Measurements from ENCODE around the gene SYNPO.
A peak's percentile ranks its signal among the peaks of the same experiment; 100 is the strongest.

The SYNPO gene

DNA sequence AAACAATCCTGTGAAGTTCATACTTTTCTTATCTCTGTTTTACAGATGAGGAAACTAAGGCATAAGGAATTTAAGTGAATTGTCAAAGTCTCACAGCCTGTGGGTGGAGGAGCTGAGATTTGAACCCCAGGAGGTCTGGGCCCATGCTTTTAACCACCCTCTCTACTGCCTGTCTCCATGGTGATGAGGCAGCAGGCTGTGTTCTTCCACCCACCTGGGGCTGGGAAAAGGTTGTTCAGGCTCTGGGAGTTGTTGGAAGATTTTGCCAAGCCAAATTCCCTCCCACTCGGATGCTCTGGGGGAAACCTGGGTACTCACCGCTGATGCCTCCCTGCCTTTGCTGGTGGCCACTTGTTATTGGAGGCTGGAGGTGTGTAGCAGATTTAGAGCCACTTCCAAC is 18.3 kb upstream of the SYNPO start:
- TF ChIP-seq, protein P1, sequence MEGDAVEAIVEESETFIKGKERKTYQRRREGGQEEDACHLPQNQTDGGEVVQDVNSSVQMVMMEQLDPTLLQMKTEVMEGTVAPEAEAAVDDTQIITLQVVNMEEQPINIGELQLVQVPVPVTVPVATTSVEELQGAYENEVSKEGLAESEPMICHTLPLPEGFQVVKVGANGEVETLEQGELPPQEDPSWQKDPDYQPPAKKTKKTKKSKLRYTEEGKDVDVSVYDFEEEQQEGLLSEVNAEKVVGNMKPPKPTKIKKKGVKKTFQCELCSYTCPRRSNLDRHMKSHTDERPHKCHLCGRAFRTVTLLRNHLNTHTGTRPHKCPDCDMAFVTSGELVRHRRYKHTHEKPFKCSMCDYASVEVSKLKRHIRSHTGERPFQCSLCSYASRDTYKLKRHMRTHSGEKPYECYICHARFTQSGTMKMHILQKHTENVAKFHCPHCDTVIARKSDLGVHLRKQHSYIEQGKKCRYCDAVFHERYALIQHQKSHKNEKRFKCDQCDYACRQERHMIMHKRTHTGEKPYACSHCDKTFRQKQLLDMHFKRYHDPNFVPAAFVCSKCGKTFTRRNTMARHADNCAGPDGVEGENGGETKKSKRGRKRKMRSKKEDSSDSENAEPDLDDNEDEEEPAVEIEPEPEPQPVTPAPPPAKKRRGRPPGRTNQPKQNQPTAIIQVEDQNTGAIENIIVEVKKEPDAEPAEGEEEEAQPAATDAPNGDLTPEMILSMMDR (IDR thresholded peaks at IDR 0.05; ENCODE audit: low read depth, low read length) = no peak
- H3K4me3 ChIP-seq (ENCODE audit: low read depth, low read length) = no peak overlapping the region
- in situ Hi-C loops (cut with HindIII; ENCODE audit: low sequenced_read_pairs) = no loop called here
- no peak for DNase-seq (ENCODE audit: low read depth, low spot score)

DNA sequence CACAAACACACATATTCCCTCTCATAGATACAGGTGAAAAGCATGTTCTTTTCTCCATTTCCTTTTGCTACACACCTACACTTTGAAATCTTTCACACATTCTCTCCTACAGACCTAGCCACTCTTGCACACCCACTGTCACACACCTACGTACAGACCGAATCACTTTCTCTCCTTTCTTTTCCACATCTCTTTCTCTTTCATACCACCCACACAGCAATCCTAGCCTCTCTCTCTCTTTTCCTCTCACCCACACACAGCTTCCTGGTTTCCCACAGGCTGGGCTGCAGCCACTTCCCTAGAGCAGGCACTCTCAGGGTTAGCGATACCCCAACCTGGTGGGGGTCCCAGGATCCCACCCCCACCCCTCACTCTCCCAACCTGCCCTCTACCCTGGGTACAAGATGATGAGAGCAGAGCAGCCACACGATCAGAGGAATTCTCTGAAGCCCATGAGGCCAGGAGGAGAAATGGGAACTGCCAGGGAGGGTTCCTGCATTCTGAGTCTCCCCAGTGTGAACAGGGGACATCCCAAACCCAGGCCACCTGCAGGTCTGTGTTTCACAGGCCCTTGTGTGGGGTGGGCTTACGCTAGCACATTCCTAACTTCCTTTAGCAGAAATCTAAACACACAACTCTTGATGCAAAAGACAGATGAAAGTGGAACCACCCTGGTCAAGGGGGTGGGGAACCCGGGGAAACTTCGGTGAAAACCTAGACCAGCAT is 17.1 kb upstream of the SYNPO start:
- in situ Hi-C loops (cut with HindIII; ENCODE audit: low sequenced_read_pairs) = no loop called here
- no peak overlapping the region for H3K4me3 ChIP-seq (ENCODE audit: low read depth, low read length)
- TF ChIP-seq, protein P1 (IDR thresholded peaks at IDR 0.05; ENCODE audit: low read depth, low read length) = no peak
- no peak for DNase-seq (ENCODE audit: low read depth, low spot score)

DNA sequence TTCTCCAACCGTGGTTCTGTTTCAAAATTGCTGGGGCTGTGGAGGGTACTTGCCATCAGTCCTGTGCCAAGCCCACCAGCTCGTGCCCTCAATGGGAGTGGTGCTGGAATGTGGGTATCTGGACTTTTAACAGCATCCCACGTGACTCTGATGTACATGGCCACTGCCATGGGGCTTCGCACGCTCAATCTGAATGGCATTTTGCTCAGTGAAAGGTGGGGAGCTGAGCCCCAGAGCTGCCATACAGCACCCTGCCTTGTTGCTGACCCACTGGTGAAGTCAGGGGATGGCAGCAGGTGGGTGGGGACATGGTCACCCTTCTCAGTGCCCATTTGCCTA is 16.6 kb upstream of the SYNPO start:
- no peak for DNase-seq (ENCODE audit: low read depth, low spot score)
- in situ Hi-C loops (cut with HindIII; ENCODE audit: low sequenced_read_pairs) = no loop called here
- TF ChIP-seq, protein P1 (IDR thresholded peaks at IDR 0.05; ENCODE audit: low read depth, low read length) = no peak
- H3K4me3 ChIP-seq (ENCODE audit: low read depth, low read length) = no peak overlapping the region

DNA sequence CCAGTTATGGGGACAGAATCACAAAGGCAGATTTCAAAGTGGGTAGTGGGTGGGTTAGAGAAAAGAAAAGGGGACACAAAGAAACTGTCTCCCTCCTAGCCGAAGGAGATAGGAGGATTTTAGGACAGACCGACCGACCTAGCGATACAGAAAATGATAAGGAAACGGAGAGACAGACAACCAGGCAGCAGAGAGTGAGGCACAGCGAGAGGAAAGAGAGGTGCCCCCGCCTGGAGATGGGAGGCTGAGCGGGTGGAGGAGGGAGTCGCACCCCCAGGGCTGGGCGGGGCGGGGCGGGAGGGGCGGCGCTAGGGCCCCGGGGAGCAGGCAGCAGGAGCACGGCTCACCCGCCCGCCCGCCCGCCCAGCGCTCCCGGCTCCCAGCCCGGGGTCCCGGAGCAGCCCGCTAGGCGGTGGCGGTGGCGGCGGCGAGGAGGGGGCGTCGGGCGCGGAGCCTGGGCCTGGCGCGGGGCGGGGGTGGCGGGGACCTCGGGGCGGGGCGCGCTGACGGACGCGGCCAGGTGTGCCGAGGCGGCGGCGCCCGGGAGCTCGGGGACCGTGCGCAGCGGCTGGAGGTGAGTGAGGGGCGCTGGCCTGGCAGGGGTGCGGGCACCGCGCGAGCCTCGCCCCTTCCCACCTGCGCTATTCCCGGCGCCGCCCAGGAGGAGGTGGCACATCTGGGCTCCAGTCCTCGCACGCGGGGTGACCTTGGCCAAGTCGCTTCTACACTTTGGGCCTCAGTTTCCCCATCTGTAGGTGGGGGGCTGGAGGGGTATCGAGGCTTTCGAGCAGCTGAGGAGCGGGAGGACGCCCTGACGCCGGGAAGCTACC is 15.9 kb upstream of the SYNPO start:
- peak overlapping the region; percentile 61 for H3K4me3 ChIP-seq (ENCODE audit: low read depth, low read length)
- TF ChIP-seq, protein P1 (IDR thresholded peaks at IDR 0.05; ENCODE audit: low read depth, low read length) = no peak
- in situ Hi-C loops (cut with HindIII; ENCODE audit: low sequenced_read_pairs) = no loop called here
- DNase-seq (ENCODE audit: low read depth, low spot score) = no peak

DNA sequence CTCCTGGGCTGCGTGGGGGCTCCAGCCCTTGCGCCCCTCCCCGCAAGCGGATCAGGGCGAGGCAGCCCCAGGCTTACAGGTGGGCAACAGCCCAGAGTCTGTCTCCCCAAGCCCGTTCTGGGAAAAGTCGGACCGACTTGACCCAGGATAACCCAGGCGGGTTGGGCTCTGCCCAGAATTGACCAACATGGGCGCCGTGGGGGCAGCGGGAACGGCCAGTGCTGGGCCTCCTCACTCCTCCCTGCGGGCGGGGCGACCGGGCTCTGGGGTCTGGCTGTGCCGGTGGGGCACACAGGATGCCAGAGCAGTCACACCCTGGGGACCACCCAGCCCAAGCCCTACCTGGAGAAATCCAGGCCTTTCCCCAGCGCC is 15.3 kb upstream of the SYNPO start:
- in situ Hi-C loops (cut with HindIII; ENCODE audit: low sequenced_read_pairs) = no loop called here
- no peak for DNase-seq (ENCODE audit: low read depth, low spot score)
- peak overlapping the region; percentile 61 for H3K4me3 ChIP-seq (ENCODE audit: low read depth, low read length)
- TF ChIP-seq, protein P1 (IDR thresholded peaks at IDR 0.05; ENCODE audit: low read depth, low read length) = no peak

DNA sequence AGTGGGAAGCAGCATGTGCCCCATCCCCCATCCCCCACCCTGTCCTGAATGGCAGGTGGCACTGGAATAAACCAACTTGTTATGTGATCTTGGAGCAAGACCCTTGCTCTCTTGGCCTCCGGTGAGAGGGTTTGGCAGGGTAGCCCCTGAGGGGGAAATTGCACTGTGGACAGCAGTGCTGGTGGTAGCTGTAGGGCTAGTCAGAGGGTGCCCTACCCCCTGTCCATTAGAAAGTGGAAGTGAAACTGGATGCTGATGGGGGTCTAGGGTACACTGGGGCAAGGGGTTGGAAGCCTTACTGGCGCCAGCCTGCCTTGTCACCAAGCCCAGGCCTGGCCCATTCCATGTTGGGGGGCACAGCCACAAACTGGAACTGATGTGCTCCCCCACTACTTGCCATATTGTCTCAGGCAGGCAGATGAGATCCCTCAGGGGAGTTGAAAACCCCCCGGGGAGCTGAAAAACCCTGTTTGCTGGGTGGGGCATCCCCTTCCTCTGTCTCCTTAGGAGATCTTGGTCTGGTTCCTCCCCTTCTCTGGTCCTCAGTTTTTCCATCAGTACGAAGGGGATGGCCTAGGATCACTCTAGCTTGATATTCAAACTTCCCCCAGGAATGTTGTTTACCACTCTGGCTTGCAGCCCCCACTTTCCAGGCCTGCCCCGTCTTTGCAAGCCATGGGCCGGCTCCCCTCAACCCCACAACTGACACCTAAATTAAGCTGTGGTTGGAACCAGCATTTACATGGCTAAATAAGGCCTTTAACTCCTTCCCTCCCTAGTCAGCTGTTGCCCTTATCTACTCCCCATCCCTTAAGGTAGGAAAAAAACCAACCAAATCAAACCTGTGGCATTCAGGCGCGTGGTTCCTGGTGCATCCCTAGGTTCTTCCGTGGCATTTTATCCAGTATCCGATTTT is 14.4 kb upstream of the SYNPO start:
- peak overlapping the region; percentile 61 for H3K4me3 ChIP-seq (ENCODE audit: low read depth, low read length)
- TF ChIP-seq, protein P1 (IDR thresholded peaks at IDR 0.05; ENCODE audit: low read depth, low read length) = no peak
- DNase-seq (ENCODE audit: low read depth, low spot score) = no peak
- in situ Hi-C loops (cut with HindIII; ENCODE audit: low sequenced_read_pairs) = no loop called here

All from astrocyte of the spinal cord (primary cell).